Measurements from ENCODE around the gene GOLGA6L2. TPM values are rescaled to one million over a fixed set of nuclear protein-coding genes. Genes with fewer than 3 reads are reported as not detected.
"Not testable (repeated sequence)": the region's sequence is repeated elsewhere in the genome, so short reads cannot be mapped to it uniquely, and the experiment has no call there.

GOLGA6L2 gene
- total RNA-seq: not detected

DNA sequence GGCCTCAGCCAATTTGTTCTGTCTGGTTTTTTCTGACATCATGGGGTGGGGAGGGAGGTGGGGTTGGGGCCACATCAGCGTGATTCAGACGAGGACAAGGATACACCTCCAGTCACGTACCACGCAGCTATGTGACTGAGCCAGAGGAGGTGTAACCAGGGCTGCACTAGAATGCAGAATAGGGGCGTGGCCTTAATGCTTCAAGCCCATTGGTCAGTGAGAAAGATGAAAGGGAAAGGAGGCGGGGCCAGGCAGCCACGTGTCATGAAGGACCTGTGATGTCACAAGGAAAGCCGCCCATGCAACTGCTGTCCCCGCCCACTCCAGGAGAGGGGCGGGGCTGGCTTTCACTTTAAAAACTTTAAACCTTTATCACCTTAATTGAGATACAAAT lies at the start of gene GOLGA6L2:
GOLGA6L2 (minus strand) TSS at position 137 of the 394 bp plus-strand sequence; CDS start at position 75, 62 bp downstream.
- DNase-seq (ENCODE audit: low spot score): no peak

DNA sequence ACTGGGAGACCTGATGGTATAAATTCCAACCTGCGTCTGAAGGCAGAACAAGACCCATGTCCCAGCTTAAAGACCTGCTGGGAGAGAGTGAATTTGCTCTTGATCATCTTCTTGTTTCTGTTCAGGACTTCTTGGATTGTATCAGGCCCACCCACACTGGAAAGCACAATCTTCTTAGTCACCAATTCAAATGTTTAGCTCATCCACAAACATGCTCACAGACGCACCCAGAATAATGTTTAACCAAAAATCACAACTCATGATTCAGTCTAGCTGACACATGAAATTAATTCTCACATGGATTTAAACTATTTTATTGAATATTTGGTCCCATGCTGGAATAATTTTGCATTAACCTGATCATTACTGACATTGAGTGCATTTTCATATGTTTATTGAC lies 37.8 kb upstream of the GOLGA6L2 start:
- no peak for DNase-seq (ENCODE audit: low spot score)

DNA sequence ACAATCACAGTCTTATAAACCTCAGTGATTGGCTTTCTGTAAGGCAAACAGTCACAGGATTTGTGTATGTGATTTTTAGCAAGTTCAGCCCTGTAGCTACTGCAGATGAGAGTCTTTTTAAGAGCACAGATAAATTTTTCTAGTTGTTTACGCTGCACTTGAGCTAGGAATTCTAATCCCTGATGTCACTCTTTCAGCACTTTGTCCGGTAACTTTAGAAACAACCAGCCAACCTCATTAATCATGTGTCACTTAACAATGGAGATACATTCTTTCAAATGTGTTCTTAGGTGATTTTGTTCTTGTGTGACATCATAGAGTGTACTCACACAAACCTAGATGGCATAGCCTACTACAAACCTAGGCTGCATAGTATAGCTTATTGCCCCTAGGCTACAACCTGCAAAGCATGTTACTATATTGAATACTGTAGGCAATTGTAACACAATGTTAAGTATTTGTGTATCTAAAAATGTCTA lies 36.8 kb upstream of the GOLGA6L2 start:
- DNase-seq (ENCODE audit: low spot score): no peak

DNA sequence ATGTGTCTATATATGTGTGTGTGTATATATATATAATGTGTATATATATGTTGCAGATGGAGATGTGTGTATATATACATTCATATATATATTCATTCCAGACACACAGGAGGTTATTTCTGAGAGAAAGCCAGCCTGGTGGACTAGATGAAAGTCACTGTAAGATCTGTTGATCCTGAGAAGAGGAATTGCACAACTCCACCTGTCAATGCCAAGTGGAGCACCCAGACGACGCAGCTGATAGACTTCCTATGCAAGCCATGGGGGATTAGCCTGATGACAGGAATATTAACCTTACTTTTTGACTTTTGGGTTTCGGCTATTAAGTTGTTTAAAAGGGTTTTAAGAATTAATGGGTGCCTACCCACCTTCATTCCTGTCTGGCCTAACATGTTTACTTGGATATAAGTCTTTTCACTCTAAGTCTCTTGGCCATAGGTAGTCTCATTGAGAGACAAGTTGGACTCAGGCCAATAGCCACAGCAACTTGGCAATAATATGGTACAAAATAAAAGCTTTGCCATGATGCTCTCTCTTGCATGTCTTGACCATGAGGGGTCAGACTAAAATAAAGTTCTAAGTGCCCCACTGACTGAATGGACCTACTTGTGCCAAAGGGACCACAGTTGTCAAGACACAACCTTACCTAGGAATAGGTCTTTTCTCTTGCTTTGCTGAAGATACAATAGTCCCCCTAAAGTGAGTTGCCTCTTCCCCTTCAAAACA lies 35.9 kb upstream of the GOLGA6L2 start:
- no peak for DNase-seq (ENCODE audit: low spot score)

DNA sequence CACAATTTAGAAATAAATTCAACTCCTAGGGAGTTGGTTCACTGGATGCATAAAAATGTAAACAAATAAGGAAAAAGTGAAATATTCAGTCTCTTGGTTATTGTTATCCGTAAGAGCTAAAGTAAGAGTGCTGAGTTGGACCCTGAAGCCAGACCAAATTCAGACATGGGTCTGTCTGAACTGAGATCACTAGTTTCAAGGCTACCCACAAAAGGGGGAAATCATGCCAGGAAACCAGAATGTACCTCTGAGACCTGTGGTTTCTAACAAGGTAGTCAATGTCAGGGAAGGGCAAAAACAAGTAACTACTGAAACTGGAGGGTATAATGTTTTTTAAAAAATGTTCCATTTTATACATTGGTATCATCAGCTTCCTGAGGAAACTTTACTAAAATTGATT lies 35.2 kb upstream of the GOLGA6L2 start:
- DNase-seq (ENCODE audit: low spot score): no peak

DNA sequence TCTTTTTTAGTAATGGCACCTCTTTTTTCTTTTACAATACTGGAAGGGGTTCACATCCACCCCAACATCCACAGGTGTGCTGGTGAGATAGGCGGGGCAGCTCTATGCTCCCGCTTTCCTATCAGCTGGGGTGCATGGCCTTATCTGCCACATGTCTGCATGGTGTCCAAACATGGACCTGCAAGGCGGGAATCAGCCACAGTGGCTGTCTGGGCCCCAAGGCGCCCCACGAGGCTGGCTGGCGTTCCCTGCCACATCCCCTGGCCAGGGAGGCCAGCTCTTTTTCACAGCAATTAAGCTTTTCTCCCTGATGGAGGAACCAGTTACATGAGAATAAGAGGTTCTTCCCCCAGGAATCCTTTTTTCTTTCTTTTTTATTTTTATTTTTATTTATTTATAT lies 30.9 kb upstream of the GOLGA6L2 start:
- DNase-seq (ENCODE audit: low spot score): no peak

DNA sequence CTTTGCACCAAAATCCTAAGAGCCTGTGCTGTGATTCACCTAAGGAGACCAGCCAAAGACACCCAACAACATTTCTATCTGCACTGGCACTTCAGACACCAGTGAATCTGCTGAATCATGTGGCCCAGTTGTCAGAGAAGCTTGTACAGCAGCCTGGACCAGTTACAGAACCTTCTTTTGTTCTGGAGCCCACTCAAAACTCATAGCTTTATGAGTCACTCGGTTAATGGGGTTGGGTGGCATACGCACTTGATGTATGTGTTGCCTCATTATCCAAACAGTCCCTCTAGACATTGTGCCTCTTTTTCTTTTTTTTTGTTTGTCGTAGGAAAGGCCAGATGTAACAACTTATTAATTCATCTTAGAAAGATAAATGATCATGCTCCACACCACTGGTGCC lies 25.6 kb upstream of the GOLGA6L2 start:
- DNase-seq (ENCODE audit: low spot score): no peak

- DNase-seq (ENCODE audit: low spot score): no peak
Measured at GRCh38 chr15:23472033-23472432, 25.0 kb upstream of the GOLGA6L2 start.

DNA sequence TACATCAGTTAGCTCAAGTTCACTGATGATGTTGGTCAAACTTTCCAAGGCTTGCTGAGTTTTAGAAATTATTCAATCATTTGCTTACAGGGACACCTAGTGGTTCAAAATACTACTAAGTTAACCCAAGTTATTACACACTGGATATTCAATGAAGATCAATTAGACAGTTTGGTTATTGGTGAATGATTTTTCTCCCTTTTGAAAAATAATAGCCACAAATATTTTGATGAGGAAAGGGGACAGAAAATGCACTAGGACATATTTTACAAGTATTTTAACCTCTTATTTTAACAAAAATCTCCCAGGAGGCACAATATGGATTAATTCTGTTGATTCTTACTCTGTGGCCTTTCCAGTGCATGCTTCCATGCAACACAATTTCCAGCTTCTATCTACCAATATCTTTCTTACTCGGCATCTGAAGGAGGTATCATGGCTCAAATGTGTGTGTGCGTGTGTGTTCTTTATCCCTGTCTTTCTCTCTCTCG lies 20.1 kb upstream of the GOLGA6L2 start:
- DNase-seq (ENCODE audit: low spot score): no peak

DNA sequence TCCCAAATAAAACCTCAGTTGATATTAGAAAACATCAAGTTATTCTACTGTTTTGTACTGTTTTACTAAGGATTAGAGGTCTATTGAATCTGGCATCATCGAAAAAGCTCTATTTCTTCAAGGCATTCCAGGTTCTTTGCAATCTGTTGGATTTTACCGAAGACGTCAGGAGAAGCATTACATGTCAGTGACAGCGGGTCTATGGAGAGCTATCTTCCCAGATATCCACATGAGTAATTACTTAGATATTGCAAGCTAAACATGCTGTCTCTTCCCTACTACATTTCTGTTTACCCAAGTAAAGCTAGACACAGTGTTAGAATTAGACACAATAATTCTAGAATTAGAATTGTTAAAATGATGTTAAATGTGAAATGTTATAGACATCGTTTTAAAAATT lies 10.8 kb upstream of the GOLGA6L2 start:
- DNase-seq (ENCODE audit: low spot score): no peak

- no peak for DNase-seq (ENCODE audit: low spot score)
Measured at GRCh38 chr15:23446215-23447106, 582 bp downstream of the GOLGA6L2 start.

DNA sequence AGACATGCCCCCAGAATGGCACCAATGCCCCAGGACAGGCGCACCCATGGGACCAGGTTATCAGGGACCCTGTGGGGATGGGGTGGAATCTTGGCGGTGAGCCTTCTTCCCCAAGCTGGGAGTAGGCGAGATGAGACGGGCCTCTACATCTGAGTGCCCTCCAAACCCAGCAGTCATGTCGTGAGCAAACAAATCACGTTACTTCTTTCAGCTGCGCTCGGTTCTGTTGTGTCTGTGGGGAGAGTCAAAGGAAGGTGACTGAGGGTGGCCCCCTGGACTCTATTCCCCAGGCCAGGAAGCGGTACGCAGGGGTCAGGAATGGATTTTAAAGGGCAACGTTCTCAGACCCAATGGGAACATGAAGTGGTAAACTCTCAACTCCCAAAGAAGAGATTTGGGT lies 2.8 kb downstream of the GOLGA6L2 start:
- no peak for DNase-seq (ENCODE audit: low spot score)

DNA sequence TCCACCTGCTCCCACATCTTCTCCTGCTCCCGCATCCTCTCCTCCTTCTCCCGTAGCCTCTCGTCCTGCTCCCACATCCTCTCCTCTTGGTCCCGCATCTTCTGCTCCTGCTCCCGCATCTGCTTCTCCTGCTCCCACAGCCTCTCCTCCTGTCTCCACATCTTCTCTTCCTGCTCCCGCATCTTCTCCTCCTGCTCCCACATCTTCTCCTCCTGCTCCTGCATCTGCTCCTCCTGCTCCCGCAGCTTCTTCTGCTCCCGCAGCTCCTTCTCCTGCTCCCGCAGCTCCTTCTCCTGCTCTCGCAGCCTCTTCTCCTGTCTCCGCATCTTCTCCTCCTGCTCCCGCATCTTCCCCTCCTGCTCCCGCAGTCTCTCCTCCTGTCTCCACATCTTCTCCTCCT lies 5.8 kb downstream of the GOLGA6L2 start:
- no peak for DNase-seq (ENCODE audit: low spot score)

DNA sequence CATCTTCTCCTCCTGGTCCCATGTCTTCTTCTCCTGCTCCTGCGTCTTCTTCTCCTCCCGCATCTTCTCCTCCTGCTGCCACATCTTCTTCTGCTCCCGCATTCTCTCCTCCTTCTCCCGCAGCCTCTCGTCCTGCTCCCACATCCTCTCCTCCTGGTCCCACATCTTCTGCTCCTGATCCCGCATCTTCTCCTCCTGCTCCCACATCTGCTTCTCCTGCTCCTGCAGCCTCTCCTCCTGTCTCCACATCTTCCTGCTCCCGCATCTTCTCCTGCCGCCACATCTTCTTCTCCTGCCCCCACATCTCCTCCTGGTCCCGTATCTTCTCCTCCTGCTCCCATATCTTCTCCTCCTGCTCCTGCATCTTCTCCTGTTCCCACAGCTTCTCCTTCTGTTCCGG lies 6.4 kb downstream of the GOLGA6L2 start:
- no peak for DNase-seq (ENCODE audit: low spot score)

DNA sequence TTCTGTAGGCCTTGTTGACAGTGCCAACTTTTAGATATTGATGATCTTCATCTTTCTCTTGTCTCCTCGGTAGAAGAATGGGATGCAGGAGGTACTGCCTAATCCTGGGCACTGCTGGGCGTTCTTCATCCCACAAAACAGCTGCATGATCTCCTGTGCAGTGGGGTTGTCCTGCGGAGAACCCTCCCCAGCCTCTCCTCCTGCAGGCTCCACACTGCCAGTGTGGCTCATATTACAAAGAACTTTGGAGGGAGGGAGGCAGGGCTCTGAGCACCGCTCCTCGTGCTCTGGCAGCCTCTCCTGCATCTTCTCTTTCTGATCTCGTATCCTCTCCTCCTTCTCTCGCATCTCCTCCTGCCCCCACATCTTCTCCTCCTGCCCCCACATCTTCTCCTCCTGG lies 7.5 kb downstream of the GOLGA6L2 start:
- no peak for DNase-seq (ENCODE audit: low spot score)

DNA sequence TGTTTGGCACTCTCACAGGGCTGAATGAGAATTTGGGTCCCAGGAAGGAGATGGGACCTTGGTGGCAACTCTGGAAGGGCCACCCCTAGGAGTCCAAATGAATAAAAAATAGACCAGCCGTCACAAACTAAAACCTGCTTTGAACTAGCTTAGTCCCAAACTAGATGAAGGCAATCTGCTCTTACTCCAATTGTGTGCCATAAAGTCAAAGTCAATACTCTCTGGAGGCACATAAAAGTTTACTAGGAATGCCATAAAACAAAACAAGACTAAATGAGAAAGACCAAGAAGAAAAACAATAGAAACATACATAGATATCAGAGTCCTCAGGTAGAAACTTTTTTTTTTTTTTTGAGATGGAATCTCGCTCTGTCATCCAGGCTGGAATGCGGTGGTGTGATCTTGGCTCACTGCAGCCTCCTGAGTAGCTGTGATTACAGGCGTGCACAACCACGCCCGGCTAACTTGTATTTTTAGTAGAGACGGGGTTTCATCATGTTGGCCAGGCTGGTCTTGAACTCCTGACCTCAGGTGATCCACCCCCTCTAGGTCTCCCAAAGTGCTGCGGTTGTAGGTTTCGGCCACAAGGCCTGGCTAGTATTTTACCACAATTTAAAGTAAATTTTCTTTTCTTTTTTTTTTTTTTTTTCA lies 8.1 kb downstream of the GOLGA6L2 start:
- no peak for DNase-seq (ENCODE audit: low spot score)

DNA sequence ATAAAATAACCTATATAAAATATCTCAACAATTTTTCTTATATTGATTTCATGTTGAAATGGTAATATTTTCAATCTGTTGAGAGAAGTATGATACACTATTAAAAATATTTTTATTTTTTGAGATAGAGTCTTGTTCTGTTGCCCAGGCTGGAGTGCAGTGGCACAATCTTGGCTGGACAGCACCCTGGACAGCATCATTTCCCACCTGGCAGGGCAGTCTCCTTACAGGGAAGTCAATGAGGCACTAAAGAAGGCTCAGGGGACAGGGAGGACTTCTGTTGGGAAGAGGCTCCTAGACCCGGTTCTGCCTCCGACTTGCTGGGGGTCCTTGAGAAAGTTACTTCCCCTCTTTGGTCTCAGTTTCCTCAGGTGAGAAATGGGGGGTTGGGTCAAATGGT lies 9.4 kb downstream of the GOLGA6L2 start:
- DNase-seq (ENCODE audit: low spot score): no peak

- DNase-seq (ENCODE audit: low spot score): no peak
Measured at GRCh38 chr15:23437146-23437545, 9.9 kb downstream of the GOLGA6L2 start.

DNA sequence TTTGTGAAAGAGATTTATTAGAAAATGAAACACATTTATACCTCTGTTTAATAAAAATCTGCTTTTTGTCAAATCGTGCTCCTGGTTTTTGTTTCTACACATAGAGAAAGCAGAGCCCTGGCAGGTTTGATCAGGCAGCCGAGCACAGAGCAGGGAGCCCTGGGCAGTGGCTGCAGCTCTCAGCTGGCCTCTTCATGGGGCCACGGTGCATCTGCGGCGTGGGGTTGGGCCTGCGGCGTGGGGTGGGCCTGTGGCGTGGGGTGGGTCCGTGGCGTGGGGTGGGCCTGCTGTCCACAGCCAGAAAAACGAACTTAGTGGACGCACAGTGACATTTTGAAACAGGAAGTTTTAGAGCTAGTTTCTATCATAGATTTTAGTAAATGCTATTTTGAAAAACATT lies 10.6 kb downstream of the GOLGA6L2 start:
- DNase-seq (ENCODE audit: low spot score): no peak

DNA sequence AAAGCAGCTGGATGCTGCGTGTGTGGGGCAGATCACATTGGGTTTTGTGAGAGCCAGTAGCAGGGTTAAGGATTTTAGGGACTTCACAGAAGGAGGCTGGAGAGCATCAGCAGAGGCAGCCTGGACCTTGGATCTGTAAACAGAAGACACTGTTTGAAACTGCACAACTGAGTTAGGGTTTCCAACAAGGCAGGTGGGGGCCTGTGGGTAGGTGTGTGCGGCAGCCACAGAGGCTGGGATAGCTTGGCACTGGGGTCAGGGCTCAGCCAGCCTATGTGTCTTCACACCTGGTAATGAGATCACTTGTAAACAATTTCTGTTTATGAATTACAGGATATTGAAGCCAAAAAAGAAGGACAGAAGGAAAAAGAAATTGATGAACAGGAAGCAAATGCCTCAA lies 12.3 kb downstream of the GOLGA6L2 start:
- DNase-seq (ENCODE audit: low spot score): not testable (repeated sequence)

DNA sequence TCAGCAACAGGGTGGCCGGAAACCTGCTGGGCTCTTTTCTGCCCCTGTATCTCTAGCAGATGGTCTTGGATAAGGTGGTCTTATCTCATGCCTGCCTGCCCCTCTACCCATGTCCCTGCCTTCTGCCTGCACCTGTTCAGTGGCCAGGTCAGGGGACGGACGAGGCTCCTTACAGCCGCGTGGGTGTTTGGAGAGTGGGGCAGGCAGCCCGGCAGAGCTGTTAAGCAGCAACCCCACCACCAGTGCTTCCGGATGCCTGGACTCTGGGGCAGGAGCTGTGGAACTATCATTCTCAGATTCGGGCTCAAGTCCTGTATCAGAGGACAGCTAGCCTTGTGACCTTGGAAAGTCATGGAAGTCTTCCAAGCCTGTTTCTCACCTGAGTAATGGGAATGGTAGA lies 21.7 kb downstream of the GOLGA6L2 start:
- DNase-seq (ENCODE audit: low spot score): not testable (repeated sequence)

Data from mucosa of gallbladder (tissue), 1 donor.